ENCODE data around the gene LDLRAD1. TPM values are rescaled to one million over a fixed set of nuclear protein-coding genes. Genes with fewer than 3 reads are reported as not detected.
"Not testable (repeated sequence)": the region's sequence is repeated elsewhere in the genome, so short reads cannot be mapped to it uniquely, and the experiment has no call there.

The LDLRAD1 gene
- polyA plus RNA-seq, 3 donors, result 0.07 TPM; not detected in 2

DNA sequence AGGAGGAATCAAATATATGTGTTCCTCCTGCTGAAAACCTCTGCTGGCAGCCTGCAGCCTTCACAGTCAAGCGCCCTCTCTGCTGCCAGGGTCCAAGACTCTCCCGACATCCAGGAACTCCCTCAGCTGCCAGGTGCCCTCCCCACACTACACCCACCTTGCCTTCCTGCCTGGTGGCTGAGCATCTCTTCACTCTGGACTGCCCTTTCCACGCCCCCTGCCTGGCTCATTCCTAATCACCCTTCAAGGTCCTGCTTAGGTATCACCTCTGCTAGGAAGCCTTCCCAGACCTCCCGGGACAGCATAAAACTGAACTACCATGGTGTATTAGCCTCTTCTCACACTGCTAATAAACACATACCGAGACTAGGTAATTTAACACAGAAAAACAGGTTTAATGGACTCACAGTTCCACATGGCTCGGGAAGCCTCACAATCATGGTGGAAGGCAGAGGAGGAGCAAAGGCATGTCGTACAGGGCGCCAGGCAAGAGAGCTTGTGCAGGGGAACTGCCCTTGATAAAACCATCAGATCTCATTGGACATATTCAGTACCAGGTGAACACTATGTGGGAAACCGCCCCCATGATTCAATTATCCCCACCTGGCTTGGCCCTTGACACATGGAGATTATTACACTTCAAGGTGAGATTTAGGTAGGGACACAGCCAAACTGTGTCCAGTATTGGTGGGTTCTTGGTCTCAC lies 15.3 kb downstream of the LDLRAD1 start:
- no peak for DNase-seq (ENCODE audit: extremely low read depth in 1 of 11, low read depth in 9 of 11, low spot score in 4 of 11)

DNA sequence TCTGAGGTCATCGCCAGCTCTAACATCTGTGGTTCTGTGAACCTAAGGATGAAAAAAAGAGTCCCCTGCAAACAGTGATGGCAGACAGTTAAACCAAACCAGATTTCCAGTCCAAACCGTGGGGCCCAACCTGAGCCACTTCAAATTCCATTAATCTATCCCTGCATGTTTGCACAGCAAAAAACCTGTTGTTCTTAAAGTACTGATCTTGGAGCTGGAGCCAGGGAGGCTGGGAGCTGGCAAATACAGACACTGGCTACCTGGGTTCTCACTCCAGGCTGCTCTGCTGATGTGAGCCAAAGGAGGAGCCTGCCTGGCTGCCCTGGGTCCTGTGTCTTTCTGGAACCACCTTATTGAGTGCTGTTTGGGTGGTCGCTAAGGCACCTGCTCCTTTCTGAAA lies 16.4 kb downstream of the LDLRAD1 start:
- no peak for DNase-seq (ENCODE audit: extremely low read depth in 1 of 11, low read depth in 9 of 11, low spot score in 4 of 11)

DNA sequence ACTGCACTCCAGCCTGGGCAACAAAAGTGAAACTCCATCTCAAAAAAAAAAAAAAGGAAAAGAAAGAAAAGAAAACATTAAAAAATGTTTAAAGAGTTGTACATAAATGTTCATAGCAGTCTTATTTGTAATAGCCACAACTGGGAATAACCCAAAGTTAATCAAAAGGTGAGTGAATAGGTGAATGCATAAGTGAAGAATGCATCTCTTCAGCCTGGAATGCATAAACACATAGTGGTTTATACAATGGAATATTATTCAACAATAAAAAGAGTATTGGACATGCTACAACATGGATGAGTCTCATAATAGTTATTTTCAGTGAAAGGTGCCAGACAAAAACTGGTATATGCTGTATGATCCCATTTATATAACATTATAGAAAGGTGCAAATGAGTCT lies 18.1 kb downstream of the LDLRAD1 start:
- DNase-seq (ENCODE audit: extremely low read depth in 1 of 11, low read depth in 9 of 11, low spot score in 4 of 11), result no peak

GRCh38 chr1:53998223-53998622 lies 19.8 kb downstream of the LDLRAD1 start:
- no peak for DNase-seq (ENCODE audit: extremely low read depth in 1 of 11, low read depth in 9 of 11, low spot score in 4 of 11)

DNA sequence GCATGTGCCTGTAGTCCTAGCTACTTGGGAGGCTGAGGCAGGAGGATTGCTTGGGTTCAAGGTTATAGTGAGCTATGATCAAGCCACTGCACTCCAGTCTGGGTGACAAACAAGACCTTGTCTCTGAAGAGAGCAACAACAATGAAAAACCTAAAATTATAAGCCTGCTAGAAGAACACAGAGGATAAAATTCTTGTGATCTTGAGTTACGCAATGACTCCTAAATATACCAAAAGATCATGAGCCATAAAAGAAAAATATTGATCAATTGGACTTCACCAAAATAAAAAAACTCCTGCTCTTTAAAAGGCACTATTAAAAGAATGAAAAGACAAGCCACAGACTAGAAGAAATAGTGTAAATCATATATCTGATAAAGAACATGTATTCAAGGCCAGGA lies 22.3 kb downstream of the LDLRAD1 start:
- no peak for DNase-seq (ENCODE audit: extremely low read depth in 1 of 11, low read depth in 9 of 11, low spot score in 4 of 11)

- not testable (repeated sequence) for DNase-seq (ENCODE audit: extremely low read depth in 1 of 11, low read depth in 9 of 11, low spot score in 4 of 11)
Measured at GRCh38 chr1:53994516-53994915, 23.5 kb downstream of the LDLRAD1 start.

- no peak for DNase-seq (ENCODE audit: extremely low read depth in 1 of 11, low read depth in 9 of 11, low spot score in 4 of 11)
Measured at GRCh38 chr1:53992085-53992874, 25.7 kb downstream of the LDLRAD1 start.

DNA sequence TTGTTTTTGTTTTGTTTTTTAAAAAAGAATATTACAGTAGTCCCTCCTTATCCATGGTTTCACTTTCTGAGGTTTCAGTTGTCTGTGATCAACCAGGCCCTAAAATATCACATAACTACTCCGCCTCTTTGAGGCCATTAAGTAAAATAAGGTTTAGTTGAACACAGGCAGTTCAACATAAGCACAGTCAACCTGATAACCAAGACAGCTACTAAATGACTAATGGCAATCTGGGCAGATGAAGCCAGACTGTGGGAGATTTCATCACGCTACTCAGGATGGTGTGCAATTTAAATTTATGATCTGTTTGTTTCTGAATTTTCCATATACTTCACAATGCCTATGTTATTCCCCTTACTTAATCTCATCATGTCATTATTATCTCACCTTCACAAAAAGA lies 30.1 kb downstream of the LDLRAD1 start:
- no peak for DNase-seq (ENCODE audit: extremely low read depth in 1 of 11, low read depth in 9 of 11, low spot score in 4 of 11)

- DNase-seq (ENCODE audit: extremely low read depth in 1 of 11, low read depth in 9 of 11, low spot score in 4 of 11), result no peak
Measured at GRCh38 chr1:53986458-53986857, 31.5 kb downstream of the LDLRAD1 start.

- no peak for DNase-seq (ENCODE audit: extremely low read depth in 1 of 11, low read depth in 9 of 11, low spot score in 4 of 11)
Measured at GRCh38 chr1:53984726-53985125, 33.3 kb downstream of the LDLRAD1 start.

- peak in 8 of 11 donors; percentile 16 to 64 (median 34) for DNase-seq (ENCODE audit: extremely low read depth in 1 of 11, low read depth in 9 of 11, low spot score in 4 of 11)
Measured at GRCh38 chr1:53982763-53983104, 35.3 kb downstream of the LDLRAD1 start.

- peak in 9 of 11 donors; percentile 17 to 42 (median 26) for DNase-seq (ENCODE audit: extremely low read depth in 1 of 11, low read depth in 9 of 11, low spot score in 4 of 11)
Measured at GRCh38 chr1:53982034-53982762, 35.8 kb downstream of the LDLRAD1 start.

DNA sequence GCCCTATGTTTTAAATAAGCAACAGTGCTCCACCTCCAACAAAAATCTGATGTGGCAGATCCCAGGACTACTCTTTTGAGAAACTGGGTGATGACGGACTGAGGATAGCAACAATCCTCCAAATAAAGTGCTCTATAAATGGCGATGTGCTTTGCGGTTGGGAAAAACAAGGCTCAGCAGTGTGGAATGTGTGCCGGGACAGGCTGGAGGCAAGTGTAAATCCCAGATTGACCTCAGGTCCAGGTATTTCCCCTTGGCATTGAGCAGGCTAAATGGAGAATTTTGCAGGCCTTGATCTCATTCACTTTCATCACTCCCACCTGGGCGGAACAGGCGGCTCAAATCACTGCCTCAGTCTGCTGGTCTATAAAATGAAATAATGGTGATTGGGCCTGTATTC lies 36.8 kb downstream of the LDLRAD1 start:
- DNase-seq (ENCODE audit: extremely low read depth in 1 of 11, low read depth in 9 of 11, low spot score in 4 of 11), result no peak

- DNase-seq (ENCODE audit: extremely low read depth in 1 of 11, low read depth in 9 of 11, low spot score in 4 of 11), result peak in 1 of 11 donors; percentile 18
Measured at GRCh38 chr1:53979712-53980450, 38.1 kb downstream of the LDLRAD1 start.

DNA sequence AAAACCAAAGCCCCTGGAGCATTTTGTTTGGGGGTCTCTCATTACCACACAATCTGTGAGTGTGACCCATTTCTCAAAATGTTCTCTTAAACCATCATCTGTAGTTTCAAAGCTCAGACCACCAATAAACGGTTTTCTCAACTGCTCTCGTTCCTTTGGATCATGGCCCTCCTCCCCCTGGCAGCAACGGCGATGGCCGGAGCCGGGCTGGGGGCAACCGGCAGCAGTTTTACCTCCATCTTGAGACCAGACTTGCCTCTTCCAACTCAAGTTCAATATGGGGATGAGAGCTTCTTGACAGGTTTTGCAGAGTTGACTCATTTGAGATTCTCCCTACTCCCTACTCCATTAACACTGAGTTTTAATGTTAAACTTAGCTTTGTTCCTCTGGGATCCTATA lies 42.1 kb downstream of the LDLRAD1 start:
- DNase-seq (ENCODE audit: extremely low read depth in 1 of 11, low read depth in 9 of 11, low spot score in 4 of 11), result no peak

GRCh38 chr1:53971718-53972117 lies 46.3 kb downstream of the LDLRAD1 start:
- DNase-seq (ENCODE audit: extremely low read depth in 1 of 11, low read depth in 9 of 11, low spot score in 4 of 11), result no peak

DNA sequence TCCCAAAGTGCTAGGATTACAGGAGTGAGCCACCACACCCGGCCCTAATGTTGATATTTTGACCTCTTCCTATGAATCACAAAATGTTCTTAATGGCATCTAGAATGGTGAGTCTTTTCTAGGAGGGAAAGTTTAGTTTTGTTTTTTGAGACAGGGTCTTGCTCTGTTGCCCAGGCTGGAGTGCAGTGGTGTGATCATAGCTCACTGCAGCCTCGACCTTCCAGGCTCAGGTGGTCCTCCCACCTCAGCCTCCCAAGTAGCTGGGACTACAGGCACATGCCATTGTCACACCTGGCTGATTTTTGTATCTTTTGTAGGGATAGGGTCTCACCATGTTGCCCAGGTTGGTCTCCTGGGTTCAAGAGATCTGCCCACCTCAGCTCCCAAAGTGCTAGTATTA lies 48.7 kb downstream of the LDLRAD1 start:
- DNase-seq (ENCODE audit: extremely low read depth in 1 of 11, low read depth in 9 of 11, low spot score in 4 of 11), result not testable (repeated sequence)

DNA sequence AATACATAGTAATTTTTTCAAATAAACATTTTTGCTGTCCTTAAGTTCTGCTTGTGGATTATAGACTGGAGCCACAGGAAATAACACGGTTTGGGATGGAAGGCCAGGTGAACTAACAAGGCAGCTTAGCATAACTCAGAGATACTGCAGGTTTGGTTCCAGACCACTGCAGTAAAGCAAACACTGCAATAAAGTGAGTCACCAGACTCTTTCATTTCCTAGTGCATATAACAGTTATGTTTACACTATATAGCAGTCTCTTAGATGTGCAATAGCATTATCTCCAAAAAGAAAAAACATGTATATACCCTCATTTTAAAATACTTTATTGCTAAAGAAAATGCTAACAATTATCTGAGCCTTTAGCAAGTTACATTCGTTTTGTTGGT lies 49.9 kb downstream of the LDLRAD1 start:
- no peak for DNase-seq (ENCODE audit: extremely low read depth in 1 of 11, low read depth in 9 of 11, low spot score in 4 of 11)

GRCh38 chr1:53967409-53968124 lies 50.4 kb downstream of the LDLRAD1 start:
- DNase-seq (ENCODE audit: extremely low read depth in 1 of 11, low read depth in 9 of 11, low spot score in 4 of 11), result no peak
